CD4-positive, alpha-beta memory T cell (primary cell): ENCODE data around the gene RAB20. TPM values are rescaled to one million over a fixed set of nuclear protein-coding genes. Genes with fewer than 3 reads are reported as not detected.

ENCODE experiments used
- CTCF ChIA-PET: fragments of 350-600 bp; sonication (Branson Sonifier 250); formaldehyde crosslinking; loops from one replicate; lab custom pipeline; 2021; ENCODE audit warnings: inconsistent platforms; ENCODE audit not compliant: partially characterized antibody; lab: Charles Lee
- POLR2A ChIA-PET: fragments of 350-600 bp; sonication (Branson Sonifier 250); formaldehyde crosslinking; loops from one replicate; lab custom pipeline; 2021; ENCODE audit not compliant: partially characterized antibody; lab: Charles Lee
- DNase-seq, 5 donors: peaks; one replicate each; pipeline versions ENCODE4 v3.0.0 to v3.0.0-alpha.2; 2020 to 2022; ENCODE audit warnings: mixed read lengths in 1 of 5
- H3K27ac ChIP-seq: one replicate; pipeline ENCODE4 v1.7.0; 2013; ENCODE audit warnings: low read depth, low read length
- H3K27me3 ChIP-seq: 2 replicates; pipeline ENCODE4 v1.7.0; 2013; ENCODE audit warnings: mild to moderate bottlenecking, low read length, moderate library complexity; ENCODE audit not compliant: insufficient read depth
- H3K36me3 ChIP-seq: 2 replicates; pipeline ENCODE4 v1.7.0; 2013; ENCODE audit warnings: mild to moderate bottlenecking, low read length, moderate library complexity; ENCODE audit not compliant: insufficient read depth
- H3K4me1 ChIP-seq: 2 replicates; pipeline ENCODE4 v1.7.0; 2013; ENCODE audit warnings: mild to moderate bottlenecking, low read length, moderate library complexity; ENCODE audit not compliant: insufficient read depth
- H3K4me3 ChIP-seq, 2 donors: one replicate each; pipeline ENCODE4 v1.7.0; 2013; ENCODE audit warnings: low read length in 2 of 2, mild to moderate bottlenecking in 1 of 2
- H3K9me3 ChIP-seq, 2 donors: one replicate each; pipeline ENCODE4 v1.7.0; 2013; ENCODE audit warnings: low read length in 2 of 2, control low read depth in 1 of 2; ENCODE audit not compliant: control insufficient read depth in 1 of 2
- H3K27ac Mint-ChIP-seq, 7 donors: one replicate each; pipeline ENCODE4 v1.8.0; 2020 to 2021; ENCODE audit warnings: mixed read lengths in 7 of 7, mild to moderate bottlenecking in 6 of 7, inconsistent platforms in 3 of 7, moderate library complexity in 3 of 7
- H3K27me3 Mint-ChIP-seq, 2 donors: one replicate each; pipeline ENCODE4 v1.8.0; 2020 to 2021; ENCODE audit warnings: mixed read lengths in 2 of 2
- H3K36me3 Mint-ChIP-seq, 2 donors: one replicate each; pipeline ENCODE4 v1.8.0; 2020 to 2021; ENCODE audit warnings: mixed read lengths in 2 of 2, inconsistent platforms in 1 of 2, mild to moderate bottlenecking in 1 of 2
- H3K4me1 Mint-ChIP-seq, 4 donors: one replicate each; pipeline ENCODE4 v1.8.0; 2020 to 2021; ENCODE audit warnings: mixed read lengths in 4 of 4, mild to moderate bottlenecking in 1 of 4
- H3K4me3 Mint-ChIP-seq, 8 donors: one replicate each; pipeline ENCODE4 v1.8.0; 2020 to 2021; ENCODE audit warnings: mixed read lengths in 8 of 8, mild to moderate bottlenecking in 7 of 8, moderate library complexity in 6 of 8, inconsistent platforms in 3 of 8
- H3K9me3 Mint-ChIP-seq, 8 donors: one replicate each; pipeline ENCODE4 v1.8.0; 2020 to 2021; ENCODE audit warnings: mixed read lengths in 8 of 8, mild to moderate bottlenecking in 5 of 8, inconsistent platforms in 3 of 8, moderate library complexity in 1 of 8
- intact Hi-C: fragments of 100-400 bp; cut with micrococcal nuclease; formaldehyde crosslinking; loops from one replicate; pipeline ENCODE4 v1.15.1; 2023
- polyA plus RNA-seq, 2 donors: library from polyadenylated mRNA; unstranded; fragments of 300-500 nt; fragmentation: Illumina TruSeq; gene quantifications; one replicate each; pipeline ENCODE4 v1.2.3, GENCODE V29; 2021
- total RNA-seq, 2 experiments: library from RNA; stranded (reverse); gene quantifications; one replicate each; pipeline ENCODE4 v1.2.3, GENCODE V29; 2021

Gene RAB20
- total and polyA plus RNA-seq, 4 experiments from 2014 or later = 2.2 to 5.7 (median 3.0) TPM

- Mint-ChIP-seq H3K9me3 (no peaks in the 10 kb centered on the region), H3K27ac (no peak overlapping the region), H3K36me3 (peaks cover 0 to 4% of the 10 kb centered on the region in 2 donors), H3K4me3 (no peak overlapping the region), H3K27me3 (peaks cover 6 to 13% of the 10 kb centered on the region in 2 donors), H3K4me1 (peaks cover 4 to 29% (median 11%) of the 10 kb centered on the region in 4 donors)
- peaks cover 10% of the 10 kb centered on the region for H3K4me1 ChIP-seq
- H3K27ac ChIP-seq = no peak overlapping the region
- H3K4me3 ChIP-seq = no peak overlapping the region
- H3K9me3 ChIP-seq = no peaks in the 10 kb centered on the region
- no peaks in the 10 kb centered on the region for H3K36me3 ChIP-seq
- no peak for DNase-seq
- intact Hi-C loops = no loop called here
- POLR2A ChIA-PET = no interaction called here
- CTCF ChIA-PET = no interaction called here
- H3K27me3 ChIP-seq = no peaks in the 10 kb centered on the region
These were observed 4.6 kb upstream of the RAB20 start for GRCh38 chr13:110566171-110566570.

- no peak overlapping the region for H3K4me3 Mint-ChIP-seq
- ChIA-PET POLR2A (no interaction called here), CTCF (no interaction called here)
These were observed 3.8 kb upstream of the RAB20 start for GRCh38 chr13:110565296-110565695.

GRCh38 chr13:110564472-110564985, 3.0 kb upstream of the RAB20 start:
- DNase-seq = no peak
- Mint-ChIP-seq H3K4me3 (peak overlapping the region in 5 of 8 donors; percentile 21 to 88 (median 34)), H3K27me3 (peaks cover 2 to 9% of the 10 kb centered on the region in 2 donors), H3K36me3 (peaks cover 0 to 4% of the 10 kb centered on the region in 2 donors), H3K9me3 (no peaks in the 10 kb centered on the region), H3K4me1 (peaks cover 9 to 41% (median 21%) of the 10 kb centered on the region in 4 donors), H3K27ac (peak overlapping the region in 1 of 7 donors; percentile 84)
- Histone ChIP-seq H3K9me3 (no peaks in the 10 kb centered on the region), H3K36me3 (no peaks in the 10 kb centered on the region), H3K27me3 (no peaks in the 10 kb centered on the region), H3K27ac (no peak overlapping the region), H3K4me3 (no peak overlapping the region), H3K4me1 (peaks cover 17% of the 10 kb centered on the region)
- intact Hi-C loops = no loop called here
- ChIA-PET CTCF (no interaction called here), POLR2A (no interaction called here)

More at GRCh38 chr13:110565296-110565695, 3.8 kb upstream of the RAB20 start:
- H3K9me3 ChIP-seq = no peaks in the 10 kb centered on the region
- H3K4me3 ChIP-seq = no peak overlapping the region
- H3K36me3 Mint-ChIP-seq = peaks cover 0 to 4% of the 10 kb centered on the region in 2 donors
- peaks cover 6 to 13% of the 10 kb centered on the region in 2 donors for H3K27me3 Mint-ChIP-seq
- no peaks in the 10 kb centered on the region for H3K27me3 ChIP-seq
- H3K27ac Mint-ChIP-seq = no peak overlapping the region
- intact Hi-C loops = no loop called here
- no peaks in the 10 kb centered on the region for H3K9me3 Mint-ChIP-seq
- peaks cover 17% of the 10 kb centered on the region for H3K4me1 ChIP-seq
- H3K36me3 ChIP-seq = no peaks in the 10 kb centered on the region
- peaks cover 9 to 35% (median 18%) of the 10 kb centered on the region in 4 donors for H3K4me1 Mint-ChIP-seq
- H3K27ac ChIP-seq = no peak overlapping the region
- DNase-seq = no peak

- ChIA-PET CTCF (no interaction called here), POLR2A (interaction anchor here (0.8 kb wide), 1 partner anchor 52 kb away, joined by 4 read pairs; the partner anchor contains the start of gene NAXD)
- no peak overlapping the region for H3K27ac Mint-ChIP-seq
- no peak for DNase-seq
- Histone ChIP-seq H3K27me3 (no peaks in the 10 kb centered on the region), H3K4me1 (peaks cover 17% of the 10 kb centered on the region), H3K36me3 (no peaks in the 10 kb centered on the region), H3K9me3 (no peaks in the 10 kb centered on the region), H3K27ac (no peak overlapping the region), H3K4me3 (no peak overlapping the region)
- peaks cover 0 to 1% (median 0%) of the 10 kb centered on the region in 8 donors for H3K9me3 Mint-ChIP-seq
- H3K27me3 Mint-ChIP-seq = peaks cover 2 to 6% of the 10 kb centered on the region in 2 donors
- peaks cover 0 to 4% of the 10 kb centered on the region in 2 donors for H3K36me3 Mint-ChIP-seq
- H3K4me3 Mint-ChIP-seq = peak overlapping the region in 5 of 8 donors; percentile 31 to 100 (median 49)
- intact Hi-C loops = no loop called here
- H3K4me1 Mint-ChIP-seq = peaks cover 9 to 41% (median 21%) of the 10 kb centered on the region in 4 donors
These were observed 1.9 kb upstream of the RAB20 start for GRCh38 chr13:110563463-110563774.

DNA sequence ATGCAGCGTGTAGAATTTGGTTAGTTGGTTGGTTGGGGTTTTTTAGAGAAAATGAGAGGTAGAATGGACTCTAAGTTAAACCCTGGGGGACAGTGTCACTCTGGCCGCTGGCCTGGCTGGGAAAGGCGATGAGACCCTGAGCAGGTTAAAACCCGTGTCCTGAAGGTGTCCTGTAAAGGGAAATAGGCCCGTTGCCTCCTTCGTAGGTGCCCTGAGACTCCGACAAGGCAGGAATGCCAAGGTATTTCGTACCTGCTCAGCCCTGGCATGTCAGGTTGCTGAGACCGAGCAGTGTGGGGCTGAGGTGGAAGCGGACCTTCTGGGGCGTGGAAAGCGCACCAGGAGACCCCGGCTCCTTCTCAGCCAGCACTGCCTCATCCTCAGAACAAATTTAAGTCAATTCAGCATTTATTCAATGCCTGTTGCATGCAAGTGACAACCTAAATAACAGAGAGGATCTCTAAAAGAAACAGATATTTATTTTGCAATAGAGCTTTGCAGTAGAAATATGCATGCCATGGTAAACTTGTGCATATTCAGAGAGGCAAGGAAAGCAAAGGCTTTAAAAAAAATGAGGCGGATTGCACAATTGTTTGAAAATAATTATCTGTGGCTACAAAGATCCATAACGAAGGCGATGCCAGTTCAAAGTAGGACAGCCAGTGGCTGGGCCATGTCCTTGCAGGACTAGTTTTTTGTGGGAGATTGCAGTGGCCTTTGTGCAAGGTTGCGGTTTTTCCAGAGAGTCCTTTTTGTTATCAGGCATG, 1.4 kb upstream of the RAB20 start:
- Histone ChIP-seq H3K27ac (no peak overlapping the region), H3K4me3 (peak overlapping the region; percentile 57 to 60), H3K4me1 (peaks cover 17% of the 10 kb centered on the region), H3K36me3 (no peaks in the 10 kb centered on the region), H3K27me3 (no peaks in the 10 kb centered on the region), H3K9me3 (no peaks in the 10 kb centered on the region)
- H3K4me3 Mint-ChIP-seq = peak overlapping the region; percentile 93 to 100 (median 97)
- peak overlapping the region in 1 of 7 donors; percentile 94 for H3K27ac Mint-ChIP-seq
- H3K9me3 Mint-ChIP-seq = peaks cover 0 to 1% (median 0%) of the 10 kb centered on the region in 8 donors
- peaks cover 9 to 41% (median 21%) of the 10 kb centered on the region in 4 donors for H3K4me1 Mint-ChIP-seq
- ChIA-PET POLR2A (interaction anchor here (0.8 to 1.7 kb wide), 5 partner anchors 52 to 352 kb away, joined by 3 to 7 read pairs (median 4); partner anchors contain the start of genes ING1 and NAXD), CTCF (no interaction called here)
- no peak for DNase-seq
- peaks cover 2 to 6% of the 10 kb centered on the region in 2 donors for H3K27me3 Mint-ChIP-seq
- intact Hi-C loops = no loop called here
- H3K36me3 Mint-ChIP-seq = peaks cover 0 to 4% of the 10 kb centered on the region in 2 donors

- intact Hi-C loops = no loop called here
- peak overlapping the region; percentile 57 to 60 for H3K4me3 ChIP-seq
- H3K9me3 Mint-ChIP-seq = peaks cover 0 to 1% (median 0%) of the 10 kb centered on the region in 8 donors
- peaks cover 0 to 2% of the 10 kb centered on the region in 2 donors for H3K27me3 Mint-ChIP-seq
- peak overlapping the region; percentile 93 to 100 (median 97) for H3K4me3 Mint-ChIP-seq
- H3K36me3 Mint-ChIP-seq = peaks cover 2 to 4% of the 10 kb centered on the region in 2 donors
- CTCF ChIA-PET = interaction anchor here (0.8 to 1.7 kb wide), 3 partner anchors 36 to 151 kb away, joined by 3 to 4 read pairs (median 3); no protein-coding TSS in a partner anchor
- no peaks in the 10 kb centered on the region for H3K27me3 ChIP-seq
- H3K9me3 ChIP-seq = no peaks in the 10 kb centered on the region
- H3K36me3 ChIP-seq = no peaks in the 10 kb centered on the region
- H3K4me1 Mint-ChIP-seq = peaks cover 9 to 41% (median 21%) of the 10 kb centered on the region in 4 donors
- H3K4me1 ChIP-seq = peaks cover 17% of the 10 kb centered on the region
- peak overlapping the region; percentile 30 for H3K27ac ChIP-seq
- H3K27ac Mint-ChIP-seq = peak overlapping the region; percentile 76 to 94 (median 89)
- POLR2A ChIA-PET = interaction anchor here (0.9 to 1.7 kb wide), 6 partner anchors 144 to 353 kb away, joined by 3 to 7 read pairs (median 4); partner anchors contain the start of genes CARS2 and ING1
- peak in 1 of 5 donors; percentile 42 for DNase-seq
These were observed 595 bp upstream of the RAB20 start for GRCh38 chr13:110562036-110562597.
